Testis (tissue), 3 donors: ENCODE measurements around the gene TBC1D5. TPM values are rescaled to one million over a fixed set of nuclear protein-coding genes. Genes with fewer than 3 reads are reported as not detected.

Experiments
- DNase-seq: peaks from one replicate; pipeline ENCODE4 v3.0.0-alpha.2; 2019
- H3K27ac ChIP-seq, 2 donors: fragments of 200-600 bp; sonication (generic); one replicate each; pipeline ENCODE4 v1.5.1; 2019
- H3K27me3 ChIP-seq: fragments of 200-600 bp; sonication (generic); one replicate; pipeline ENCODE4 v1.5.1; 2019
- H3K36me3 ChIP-seq: fragments of 200-600 bp; sonication (generic); one replicate; pipeline ENCODE4 v1.5.1; 2017; ENCODE audit warnings: low read depth; ENCODE audit errors: missing control alignments
- H3K4me1 ChIP-seq: fragments of 200-600 bp; sonication (generic); one replicate; pipeline ENCODE4 v1.5.1; 2019
- H3K4me3 ChIP-seq, 2 donors: fragments of 200-600 bp; sonication (generic); one replicate each; pipeline ENCODE4 v1.5.1; 2017 to 2019
- H3K9me3 ChIP-seq: fragments of 200-600 bp; sonication (generic); one replicate; pipeline ENCODE4 v1.5.1; 2017
- CTCF ChIP-seq, 3 experiments: fragments of 450-650 bp in 2 of 3; fragments of 200-600 bp in 1 of 3; sonication (generic) in 1 of 3; IDR thresholded peaks; one replicate each; pipeline ENCODE4 v1.5.1; 2016 to 2019; ENCODE audit warnings: antibody characterized with exemption in 3 of 3, mild to moderate bottlenecking in 2 of 3, moderate library complexity in 1 of 3
- POLR2A ChIP-seq: fragments of 450-650 bp; IDR thresholded peaks from one replicate; pipeline ENCODE4 v1.6.1; 2017; ENCODE audit warnings: antibody characterized with exemption, mild to moderate bottlenecking, moderate library complexity
- WGBS, 2 donors: methylation state at CpG; one replicate each; pipeline ENCODE4 v1.1.5; 2018; 5-methylcytosine and 5-hydroxymethylcytosine counted together
- intact Hi-C: fragments of 100-400 bp; cut with DNase I; formaldehyde crosslinking; loops from one replicate; pipeline ENCODE4 v1.15.1; 2023; ENCODE audit warnings: low total_unique reads
- polyA plus RNA-seq: library from polyadenylated mRNA; stranded (reverse); fragments of 350-450 nt; fragmentation: Illumina TruSeq; extraction: RNeasy Lipid Tissue Mini Kit (QIAGEN cat#74804); gene quantifications from one replicate; pipeline ENCODE4 v1.2.3, GENCODE V29; 2014; ENCODE audit warnings: low read depth, low replicate concordance; ENCODE audit not compliant: insufficient read depth
- total RNA-seq, 2 donors: library from RNA; depleted of rRNA; stranded (reverse); fragments of >200 nt; gene quantifications; one replicate each; pipeline ENCODE4 v1.2.3, GENCODE V29; 2016

Gene TBC1D5
- total and polyA plus RNA-seq, 3 donors from 2014 or later: 47.8 to 98.1 (median 95.4) TPM

GRCh38 chr3:17288839-17289399 is 453.5 kb downstream of the TBC1D5 start:
- TF ChIP-seq POLR2A: no peak
- Histone ChIP-seq H3K27ac (no peak overlapping the region), H3K4me3 (no peak overlapping the region), H3K36me3 (no peaks in the 10 kb centered on the region), H3K27me3 (no peaks in the 10 kb centered on the region), H3K9me3 (no peaks in the 10 kb centered on the region), H3K4me1 (no peaks in the 10 kb centered on the region)
- intact Hi-C loops: no loop called here
- 95 to 97% methylated on average over 6 to 14 of the region's 14 CpGs for WGBS, 2 donors
- DNase-seq: no peak

DNA sequence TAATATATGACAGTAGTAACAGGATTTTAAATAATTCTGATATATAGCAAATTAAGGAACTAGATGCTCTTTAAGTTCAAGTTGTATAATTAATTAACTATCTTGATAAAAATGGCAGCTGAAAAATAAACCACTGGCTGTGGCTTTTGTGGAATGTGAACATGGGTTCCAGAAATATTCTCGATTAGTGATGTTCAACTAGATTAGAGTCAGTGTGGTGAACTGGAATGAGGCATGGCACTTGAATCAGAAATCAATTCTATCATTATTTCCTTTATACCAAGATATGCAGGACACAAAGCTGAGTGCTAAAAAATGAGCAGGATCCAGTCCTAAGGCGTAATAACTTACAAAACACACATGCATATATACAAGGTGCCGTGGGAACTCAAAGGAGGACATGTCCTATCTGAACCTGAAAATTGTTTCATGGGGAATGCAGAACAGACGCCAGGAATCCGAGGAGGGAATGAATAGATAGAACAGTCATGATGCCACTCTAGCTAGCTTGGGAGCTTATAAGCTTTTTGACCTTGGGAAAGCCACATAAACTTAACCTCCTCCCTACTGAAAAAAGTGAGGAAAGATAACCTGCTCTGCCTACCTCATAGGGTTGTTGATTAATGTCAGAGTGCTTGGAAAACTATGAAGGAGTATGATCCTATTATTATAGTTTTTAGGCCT is 455.3 kb downstream of the TBC1D5 start:
- intact Hi-C loops: no loop called here
- Histone ChIP-seq H3K9me3 (no peaks in the 10 kb centered on the region), H3K27me3 (no peaks in the 10 kb centered on the region), H3K4me1 (no peaks in the 10 kb centered on the region), H3K4me3 (no peak overlapping the region), H3K36me3 (no peaks in the 10 kb centered on the region), H3K27ac (peak overlapping the region in 1 of 2 donors; percentile 41)
- peak; percentile 20 for DNase-seq
- no peak for TF ChIP-seq CTCF (IDR thresholded peaks at IDR 0.05)
- no peak for TF ChIP-seq POLR2A
- WGBS, 2 donors: 50 to 64% methylated on average over 5 of the region's 5 CpGs

DNA sequence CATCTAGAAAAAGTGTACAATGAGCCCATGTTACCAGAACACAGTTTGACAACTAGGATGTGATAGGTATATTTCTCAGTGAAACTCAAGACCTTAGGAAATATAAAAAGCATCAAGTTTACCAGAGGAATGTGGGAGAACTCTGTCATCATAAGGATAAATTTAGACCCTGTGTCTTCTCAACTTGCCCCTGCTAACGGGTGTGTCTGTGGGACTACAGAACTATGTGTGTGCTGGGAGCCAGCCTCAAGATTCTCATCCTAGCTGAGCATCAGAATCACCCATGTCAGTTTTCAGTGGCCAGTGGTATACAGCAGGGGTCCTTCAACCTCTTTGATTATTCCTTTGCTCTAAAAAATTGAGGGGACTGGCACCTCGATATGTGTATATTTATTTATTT is 464.4 kb downstream of the TBC1D5 start:
- no peak for TF ChIP-seq CTCF (IDR thresholded peaks at IDR 0.05)
- TF ChIP-seq POLR2A: no peak
- intact Hi-C loops: no loop called here
- H3K4me3 ChIP-seq: no peak overlapping the region
- H3K27me3 ChIP-seq: no peaks in the 10 kb centered on the region
- no peak overlapping the region for H3K27ac ChIP-seq
- no peaks in the 10 kb centered on the region for H3K36me3 ChIP-seq
- WGBS, 2 donors: 76 to 80% methylated on average over 2 of the region's 2 CpGs
- peaks cover 4% of the 10 kb centered on the region for H3K4me1 ChIP-seq
- H3K9me3 ChIP-seq: no peaks in the 10 kb centered on the region
- DNase-seq: no peak

DNA sequence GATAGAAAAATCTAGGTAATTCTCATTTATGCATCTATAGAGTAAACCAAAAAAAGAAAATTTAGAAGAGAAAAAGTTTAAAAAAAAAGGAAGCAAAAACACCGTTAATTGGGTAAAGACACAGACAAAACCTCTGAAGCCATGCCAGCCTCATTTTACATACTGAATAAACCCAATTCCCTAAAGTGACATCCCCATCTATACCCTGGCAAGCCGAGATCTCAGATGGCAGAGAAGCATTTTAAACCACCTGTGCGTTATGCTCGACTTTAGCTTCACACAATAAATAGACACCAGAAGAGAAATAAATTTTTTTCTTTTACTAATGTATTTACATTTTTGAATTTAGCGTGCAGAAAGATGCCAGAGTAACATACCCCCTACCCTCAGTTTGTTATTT is 475.6 kb downstream of the TBC1D5 start:
- WGBS, 2 donors: 92 to 95% methylated on average over 5 of the region's 5 CpGs
- H3K4me3 ChIP-seq: no peak overlapping the region
- no peak overlapping the region for H3K27ac ChIP-seq
- no peaks in the 10 kb centered on the region for H3K36me3 ChIP-seq
- H3K27me3 ChIP-seq: no peaks in the 10 kb centered on the region
- intact Hi-C loops: no loop called here
- no peaks in the 10 kb centered on the region for H3K9me3 ChIP-seq
- no peaks in the 10 kb centered on the region for H3K4me1 ChIP-seq
- DNase-seq: no peak
- no peak for TF ChIP-seq POLR2A
- no peak for TF ChIP-seq CTCF (IDR thresholded peaks at IDR 0.05)

- Histone ChIP-seq H3K36me3 (no peaks in the 10 kb centered on the region), H3K4me3 (no peak overlapping the region), H3K9me3 (no peaks in the 10 kb centered on the region), H3K4me1 (no peaks in the 10 kb centered on the region), H3K27ac (no peak overlapping the region), H3K27me3 (no peaks in the 10 kb centered on the region)
- TF ChIP-seq CTCF (IDR thresholded peaks at IDR 0.05): no peak
- no peak for TF ChIP-seq POLR2A
- WGBS, 2 donors: 90 to 96% methylated on average over 3 of the region's 3 CpGs
- DNase-seq: no peak
- intact Hi-C loops: no loop called here
These were observed 480.6 kb downstream of the TBC1D5 start for GRCh38 chr3:17261627-17262369.
